K562 (cell line): ENCODE measurements around the gene EML6. TPM values are rescaled to one million over a fixed set of nuclear protein-coding genes. Genes with fewer than 3 reads are reported as not detected.

Source experiments
- ATAC-seq: fragments of 200-7000 bp; cut with Tn5 transposase; 3 replicates; pipeline ENCODE4 v1.9.1; 2020; ENCODE audit warnings: moderate library complexity
- BruUV-seq: library from RNA; stranded (reverse); fragments of 400-500 nt; replicated peaks from 2 replicates; lab custom pipeline; 2021; lab: Mats Ljungman, UMichigan
- CTCF ChIA-PET: fragments of 300-600 bp; formaldehyde crosslinking; extraction: SDS; loops from one replicate; lab custom pipeline; 2021; ENCODE audit warnings: low intra/inter-chr PET ratio; lab: Yijun Ruan, JAX
- POLR2A ChIA-PET: fragments of 300-600, 350-650 bp; sonication (Branson Sonifier 250); formaldehyde crosslinking; extraction: SDS; loops from one replicate; lab custom pipeline; 2021; ENCODE audit warnings: antibody characterized with exemption, inconsistent platforms; lab: Yijun Ruan, JAX
- DNase-seq, 4 experiments: peaks; one replicate each; pipeline versions ENCODE4 v3.0.0 to v3.0.0-alpha.2; 2011 to 2018; ENCODE audit warnings: low spot score in 3 of 4, mixed read lengths in 3 of 4; ENCODE audit errors: extremely low read depth in 1 of 4
- FAIRE-seq: peaks from 2 replicates; lab custom pipeline; 2011; peaks lifted over from hg19 to GRCh38; lab: Jason Lieb, UNC
- H2AFZ ChIP-seq: 2 replicates; pipeline ENCODE4 v1.6.0; 2011; ENCODE audit warnings: low read depth, low read length, control low read depth, inconsistent platforms
- H3K27ac ChIP-seq: fragments of 200-600 bp; 3 replicates; pipeline ENCODE4 v1.8.0; 2011; ENCODE audit warnings: low read depth, mild to moderate bottlenecking, control low read depth, inconsistent platforms, low read length, moderate library complexity, mixed read lengths; ENCODE audit errors: extremely low read depth
- H3K27me3 ChIP-seq, 2 experiments: fragments of 300-600 bp in 1 of 2; 2 replicates in 1 of 2; 3 replicates in 1 of 2; pipeline versions ENCODE4 v1.6.0 to v1.8.0; 2011; ENCODE audit warnings: inconsistent platforms in 2 of 2, low read length in 2 of 2, mild to moderate bottlenecking in 1 of 2, mixed read lengths in 1 of 2, moderate library complexity in 1 of 2; ENCODE audit not compliant: control insufficient read depth in 2 of 2, insufficient read depth in 2 of 2
- H3K36me3 ChIP-seq: fragments of 300-600 bp; 3 replicates; pipeline ENCODE4 v1.8.0; 2011; ENCODE audit warnings: mild to moderate bottlenecking, low read length, inconsistent platforms; ENCODE audit not compliant: control insufficient read depth, insufficient read depth
- H3K4me1 ChIP-seq, 2 experiments: fragments of 200-600 bp in 1 of 2; replicated peaks in 1 of 2; 2 replicates in 1 of 2; 3 replicates in 1 of 2; pipeline versions ENCODE4 v1.5.1 to v1.8.0; 2011; ENCODE audit warnings: inconsistent platforms in 2 of 2, low read length in 2 of 2, mild to moderate bottlenecking in 1 of 2, mixed read lengths in 1 of 2, moderate library complexity in 1 of 2; ENCODE audit not compliant: control insufficient read depth in 2 of 2, insufficient read depth in 2 of 2
- H3K4me2 ChIP-seq: 2 replicates; pipeline ENCODE4 v1.6.1; 2011; ENCODE audit warnings: low read length, control low read depth, inconsistent platforms, mixed read lengths; ENCODE audit not compliant: insufficient read depth
- H3K4me3 ChIP-seq: fragments of 200-600 bp; sonication (generic), shearing (Covaris generic); 2 replicates; pipeline ENCODE4 v1.5.1; 2016; ENCODE audit warnings: control low read depth, inconsistent platforms
- H3K79me2 ChIP-seq: fragments of 200-600 bp; 3 replicates; pipeline ENCODE4 v1.8.0; 2011; ENCODE audit warnings: low read length, inconsistent platforms; ENCODE audit not compliant: control insufficient read depth, insufficient read depth
- H3K9ac ChIP-seq, 2 experiments: 2 replicates each; pipeline versions ENCODE4 v1.6.0 to v1.6.1; 2011; ENCODE audit warnings: low read depth in 2 of 2, low read length in 2 of 2, control low read depth in 1 of 2, inconsistent platforms in 1 of 2, mild to moderate bottlenecking in 1 of 2, mixed read lengths in 1 of 2; ENCODE audit not compliant: insufficient read depth in 1 of 2
- H3K9me1 ChIP-seq: one replicate; pipeline ENCODE4 v1.6.0; 2011; ENCODE audit warnings: inconsistent platforms, mild to moderate bottlenecking, low read length, moderate library complexity; ENCODE audit not compliant: control insufficient read depth, insufficient read depth
- H3K9me3 ChIP-seq: replicated peaks from 2 replicates; pipeline ENCODE4 v1.5.1; 2011; ENCODE audit warnings: low read depth, low read length, inconsistent platforms; ENCODE audit not compliant: control insufficient read depth, insufficient read depth
- H4K20me1 ChIP-seq: replicated peaks from 2 replicates; pipeline ENCODE4 v1.6.1; 2011; ENCODE audit warnings: low read length, inconsistent platforms, mixed read lengths; ENCODE audit not compliant: control insufficient read depth, insufficient read depth
- ATF4 ChIP-seq: fragments of 450-650 bp; formaldehyde crosslinking; IDR thresholded peaks from 2 replicates; pipeline ENCODE4 v1.4.0; 2022; ENCODE audit warnings: mild to moderate bottlenecking, moderate library complexity
- CEBPB ChIP-seq: fragments of 450-650 bp; IDR thresholded peaks from 2 replicates; pipeline ENCODE4 v1.6.1; 2016; ENCODE audit warnings: missing genetic modification characterization, missing compliant biosample characterization
- E2F3 ChIP-seq: fragments of 250-450 bp; sonication (Bioruptor Pico); IDR thresholded peaks from 2 replicates; pipeline ENCODE4 v1.4.0; 2020; ENCODE audit warnings: mild to moderate bottlenecking
- HNRNPK ChIP-seq: fragments of 200-400 bp; formaldehyde crosslinking; IDR thresholded peaks from one replicate; pipeline ENCODE4 v1.6.1; 2018; ENCODE audit warnings: mild to moderate bottlenecking, low read depth, low read length; ENCODE audit not compliant: poor library complexity, severe bottlenecking
- KLF13 ChIP-seq: fragments of 450-650 bp; IDR thresholded peaks from 2 replicates; pipeline ENCODE4 v1.6.1; 2016; ENCODE audit warnings: missing genetic modification characterization, low read depth, mild to moderate bottlenecking, missing compliant biosample characterization, moderate library complexity, borderline replicate concordance
- MBD2 ChIP-seq: sonication (generic); IDR thresholded peaks from 2 replicates; pipeline ENCODE4 v1.6.1; 2016; ENCODE audit warnings: low read depth, borderline replicate concordance
- MECOM ChIP-seq: fragments of 250-450 bp; sonication (Bioruptor Pico); IDR thresholded peaks from 2 replicates; pipeline ENCODE4 v1.8.0; 2022; ENCODE audit warnings: inconsistent platforms
- ZNF184 ChIP-seq: sonication (generic); formaldehyde crosslinking; IDR thresholded peaks from 2 replicates; pipeline ENCODE4 v1.5.0; 2020; ENCODE audit warnings: missing genetic modification reagents
- in situ Hi-C: fragments of 300-500 bp; cut with MboI; formaldehyde crosslinking; loops from 4 replicates; pipeline ENCODE4 v1.15.0; 2018; ENCODE audit warnings: inconsistent platforms, mixed read lengths
- intact Hi-C: fragments of 100-400 bp; cut with micrococcal nuclease; formaldehyde crosslinking; loops from 2 replicates; pipeline ENCODE4 v1.14.2; 2022
- polyA plus RNA-seq, 8 experiments: library from polyadenylated mRNA; depleted of rRNA in 4 of 8; stranded (reverse) in 5 of 8; unstranded in 3 of 8; fragments of >200 nt; fragmentation: Nextera tagmentation in 2 of 8; fragmentation: Illumina TruSeq in 1 of 8; extraction: Ambion mirVana in 2 of 8; extraction: Trizol in 1 of 8; gene quantifications; 2 replicates each; pipeline versions ENCODE4 v1.2.1 to v1.2.3, GENCODE V29; 2011 to 2014; ENCODE audit warnings: inconsistent platforms in 1 of 8, missing spikeins in 1 of 8
- total RNA-seq, 7 experiments: library from RNA; depleted of rRNA in 6 of 7; stranded (reverse); fragments of >200 nt in 6 of 7; fragmentation: Illumina TruSeq in 2 of 7; extraction: Trizol in 2 of 7; gene quantifications; 2 replicates each; pipeline versions ENCODE4 v1.2.1 to v1.2.3, GENCODE V29; 2011 to 2021; ENCODE audit warnings: low replicate concordance in 1 of 7
- TF ChIP-seq, protein P1 (sequence below): fragments of 450-650 bp; IDR thresholded peaks from 2 replicates; pipeline ENCODE4 v1.6.1; 2016; ENCODE audit warnings: low read depth

Gene EML6
- total and polyA plus RNA-seq, 9 of the 15 experiments (the other 6 are each of a cell fraction or from before 2014, with no cell fraction given), result 0.07 to 0.56 (median 0.25) TPM

GRCh38 chr2:54738281-54738680, 14.8 kb downstream of the EML6 start:
- Histone ChIP-seq H3K9ac (no peak overlapping the region), H3K4me3 (no peak overlapping the region), H2AFZ (no peak overlapping the region), H3K9me1 (no peaks in the 10 kb centered on the region), H3K27ac (no peak overlapping the region), H3K27me3 (peaks cover 10 to 28% of the 10 kb centered on the region in 2 experiments), H3K4me2 (no peak overlapping the region), H4K20me1 (no peaks in the 10 kb centered on the region), H3K36me3 (no peaks in the 10 kb centered on the region), H3K79me2 (no peaks in the 10 kb centered on the region), H3K4me1 (no peaks in the 10 kb centered on the region), H3K9me3 (no peaks in the 10 kb centered on the region)
- no peak for DNase-seq
- CTCF ChIA-PET, result no interaction called here
- TF ChIP-seq ATF4 (CRISPR knock-in tag) (no peak), KLF13 (tag) (no peak), HNRNPK (no peak), MECOM (no peak), MBD2 (no peak), ZNF184 (CRISPR knock-in tag) (no peak), CEBPB (tag) (no peak), E2F3 (CRISPR knock-in tag) (no peak)
- TF ChIP-seq, protein P1, sequence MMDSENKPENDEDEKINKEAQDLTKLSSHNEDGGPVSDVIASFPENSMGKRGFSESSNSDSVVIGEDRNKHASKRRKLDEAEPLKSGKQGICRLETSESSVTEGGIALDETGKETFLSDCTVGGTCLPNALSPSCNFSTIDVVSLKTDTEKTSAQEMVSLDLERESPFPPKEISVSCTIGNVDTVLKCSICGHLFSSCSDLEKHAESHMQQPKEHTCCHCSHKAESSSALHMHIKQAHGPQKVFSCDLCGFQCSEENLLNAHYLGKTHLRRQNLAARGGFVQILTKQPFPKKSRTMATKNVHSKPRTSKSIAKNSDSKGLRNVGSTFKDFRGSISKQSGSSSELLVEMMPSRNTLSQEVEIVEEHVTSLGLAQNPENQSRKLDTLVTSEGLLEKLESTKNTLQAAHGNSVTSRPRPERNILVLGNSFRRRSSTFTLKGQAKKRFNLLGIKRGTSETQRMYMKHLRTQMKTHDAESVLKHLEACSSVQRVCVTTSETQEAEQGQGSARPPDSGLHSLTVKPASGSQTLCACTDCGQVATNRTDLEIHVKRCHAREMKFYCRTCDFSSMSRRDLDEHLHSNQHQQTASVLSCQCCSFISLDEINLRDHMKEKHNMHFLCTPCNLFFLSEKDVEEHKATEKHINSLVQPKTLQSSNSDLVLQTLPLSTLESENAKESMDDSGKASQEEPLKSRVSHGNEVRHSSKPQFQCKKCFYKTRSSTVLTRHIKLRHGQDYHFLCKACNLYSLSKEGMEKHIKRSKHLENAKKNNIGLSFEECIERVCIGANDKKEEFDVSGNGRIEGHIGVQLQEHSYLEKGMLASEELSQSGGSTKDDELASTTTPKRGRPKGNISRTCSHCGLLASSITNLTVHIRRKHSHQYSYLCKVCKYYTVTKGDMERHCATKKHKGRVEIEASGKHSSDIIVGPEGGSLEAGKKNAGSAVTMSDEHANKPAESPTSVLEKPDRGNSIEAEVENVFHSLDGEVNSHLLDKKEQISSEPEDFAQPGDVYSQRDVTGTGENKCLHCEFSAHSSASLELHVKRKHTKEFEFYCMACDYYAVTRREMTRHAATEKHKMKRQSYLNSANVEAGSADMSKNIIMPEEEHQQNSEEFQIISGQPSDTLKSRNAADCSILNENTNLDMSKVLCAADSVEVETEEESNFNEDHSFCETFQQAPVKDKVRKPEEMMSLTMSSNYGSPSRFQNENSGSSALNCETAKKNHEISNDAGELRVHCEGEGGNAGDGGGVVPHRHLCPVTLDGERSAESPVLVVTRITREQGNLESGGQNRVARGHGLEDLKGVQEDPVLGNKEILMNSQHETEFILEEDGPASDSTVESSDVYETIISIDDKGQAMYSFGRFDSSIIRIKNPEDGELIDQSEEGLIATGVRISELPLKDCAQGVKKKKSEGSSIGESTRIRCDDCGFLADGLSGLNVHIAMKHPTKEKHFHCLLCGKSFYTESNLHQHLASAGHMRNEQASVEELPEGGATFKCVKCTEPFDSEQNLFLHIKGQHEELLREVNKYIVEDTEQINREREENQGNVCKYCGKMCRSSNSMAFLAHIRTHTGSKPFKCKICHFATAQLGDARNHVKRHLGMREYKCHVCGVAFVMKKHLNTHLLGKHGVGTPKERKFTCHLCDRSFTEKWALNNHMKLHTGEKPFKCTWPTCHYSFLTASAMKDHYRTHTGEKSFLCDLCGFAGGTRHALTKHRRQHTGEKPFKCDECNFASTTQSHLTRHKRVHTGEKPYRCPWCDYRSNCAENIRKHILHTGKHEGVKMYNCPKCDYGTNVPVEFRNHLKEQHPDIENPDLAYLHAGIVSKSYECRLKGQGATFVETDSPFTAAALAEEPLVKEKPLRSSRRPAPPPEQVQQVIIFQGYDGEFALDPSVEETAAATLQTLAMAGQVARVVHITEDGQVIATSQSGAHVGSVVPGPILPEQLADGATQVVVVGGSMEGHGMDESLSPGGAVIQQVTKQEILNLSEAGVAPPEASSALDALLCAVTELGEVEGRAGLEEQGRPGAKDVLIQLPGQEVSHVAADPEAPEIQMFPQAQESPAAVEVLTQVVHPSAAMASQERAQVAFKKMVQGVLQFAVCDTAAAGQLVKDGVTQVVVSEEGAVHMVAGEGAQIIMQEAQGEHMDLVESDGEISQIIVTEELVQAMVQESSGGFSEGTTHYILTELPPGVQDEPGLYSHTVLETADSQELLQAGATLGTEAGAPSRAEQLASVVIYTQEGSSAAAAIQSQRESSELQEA, result no peak
- no peak for FAIRE-seq
- intact Hi-C loops (no loop called here), in situ Hi-C loops (no loop called here)
- ATAC-seq, result no peak
- BruUV-seq, result no TSS peak
- POLR2A ChIA-PET, result no interaction called here
